ENCODE results near the gene ATG16L2. TPM values are rescaled to one million over a fixed set of nuclear protein-coding genes. Genes with fewer than 3 reads are reported as not detected.
A peak's percentile ranks its signal among the peaks of the same experiment; 100 is the strongest.

The ATG16L2 gene
- total RNA-seq, 1 experiment from 2014 or later = 17.3 TPM

GRCh38 chr11:72781063-72781312 lies 33.2 kb upstream of the ATG16L2 start:
- Histone ChIP-seq H3K9ac (ENCODE audit: extremely low read depth, insufficient read length, low read length) (no peak overlapping the region), H4K5ac (ENCODE audit: insufficient read length, low read depth, low read length) (no peak overlapping the region)
- peak overlapping the region; percentile 68 to 82 for H3K4me3 Mint-ChIP-seq

More at GRCh38 chr11:72781063-72781312, 33.2 kb upstream of the ATG16L2 start:
- no CpG with 5 or more reads among the region's 17 CpGs for WGBS (ENCODE audit: extremely low coverage, insufficient read length, low lambda C conversion rate)
- Histone ChIP-seq H2BK20ac (ENCODE audit: low read depth, low read length, poor library complexity, severe bottlenecking) (no peak overlapping the region), H3K9me3 (ENCODE audit: control insufficient read depth, low read depth, low read length) (no peaks in the 10 kb centered on the region), H3K4me1 (ENCODE audit: insufficient read depth, low read length) (peaks cover 4% of the 10 kb centered on the region; the same call in 1 of the 2 replicates), H2BK120ac (ENCODE audit: low read depth, low read length, poor library complexity, severe bottlenecking) (no peak overlapping the region), H3K4ac (ENCODE audit: low read depth, low read length) (no peak overlapping the region), H3K56ac (ENCODE audit: insufficient read length, low read depth, low read length) (no peak overlapping the region), H3K23ac (ENCODE audit: insufficient read length, low read depth, low read length) (no peak overlapping the region), H3K27ac (ENCODE audit: insufficient read length, low read depth, low read length) (no peak overlapping the region), H3K27me3 (ENCODE audit: insufficient read depth, low read length) (no peaks in the 10 kb centered on the region), H2AK5ac (ENCODE audit: insufficient read length, low read length) (no peak overlapping the region), H3K4me2 (ENCODE audit: insufficient read depth, insufficient read length, low read length) (peak overlapping the region; percentile 14), H4K8ac (replicated peaks; ENCODE audit: insufficient read length, low read depth, low read length) (no peak overlapping the region), H4K91ac (ENCODE audit: insufficient read length, low read depth, low read length) (no peak overlapping the region), H3K14ac (ENCODE audit: insufficient read depth, low read length) (peak overlapping the region; percentile 36; the same call in 1 of the 2 replicates), H4K20me1 (ENCODE audit: control insufficient read depth, insufficient read depth, insufficient read length) (no peaks in the 10 kb centered on the region), H2AFZ (ENCODE audit: low read length) (no peak overlapping the region), H2BK5ac (ENCODE audit: insufficient read length, low read length) (no peak overlapping the region), H3K23me2 (ENCODE audit: insufficient read length, low read depth, low read length, poor library complexity, severe bottlenecking) (peaks cover 7% of the 10 kb centered on the region), H3K18ac (ENCODE audit: insufficient read length, low read depth, low read length) (no peak overlapping the region), H2BK15ac (ENCODE audit: low read depth, low read length) (no peak overlapping the region), H3T11ph (ENCODE audit: low read length) (no peak overlapping the region), H2BK12ac (ENCODE audit: insufficient read length, low read depth, low read length) (no peak overlapping the region), H3K79me2 (ENCODE audit: insufficient read depth, low read length) (no peaks in the 10 kb centered on the region), H3K79me1 (ENCODE audit: insufficient read depth, low read depth, low read length, poor library complexity, severe bottlenecking) (no peaks in the 10 kb centered on the region)
- Mint-ChIP-seq H3K27ac (no peak overlapping the region), H3K9me3 (no peaks in the 10 kb centered on the region), H3K27me3 (ENCODE audit: low read depth) (peaks cover 30% of the 10 kb centered on the region), H3K4me1 (peaks cover 20 to 35% of the 10 kb centered on the region in 2 experiments), H3K36me3 (ENCODE audit: insufficient read depth in 1 of 3, low read depth in 3 of 3) (no peaks in the 10 kb centered on the region; a peak in 1 of 7 replicates)
- DNase-seq = no peak
- TF ChIP-seq CTCF (conservative IDR thresholded peaks at IDR 0.05) = no peak
